ENCODE measurements around the gene CLCF1.

CLCF1 gene

DNA sequence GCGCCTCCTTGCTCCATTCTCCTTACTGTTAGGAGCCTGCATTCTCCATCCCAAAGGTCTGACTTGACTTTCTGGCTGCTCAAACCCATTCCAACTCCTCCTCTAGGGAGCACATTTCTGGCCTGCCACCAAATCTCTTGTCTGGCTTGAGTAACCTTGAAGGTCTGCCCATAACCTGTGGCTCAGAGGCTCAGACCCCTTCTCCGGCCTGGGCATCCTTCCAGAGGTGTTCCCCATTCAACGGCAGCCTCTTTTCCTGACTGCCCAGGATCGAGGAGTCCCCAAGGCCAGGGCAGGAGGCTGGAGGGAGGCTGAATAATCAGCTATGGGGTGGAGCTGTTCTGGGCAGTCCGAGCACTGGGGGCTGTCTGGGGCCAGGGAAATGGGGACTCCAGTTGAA, 20.6 kb upstream of the CLCF1 start:
- DNase-seq, result no peak

DNA sequence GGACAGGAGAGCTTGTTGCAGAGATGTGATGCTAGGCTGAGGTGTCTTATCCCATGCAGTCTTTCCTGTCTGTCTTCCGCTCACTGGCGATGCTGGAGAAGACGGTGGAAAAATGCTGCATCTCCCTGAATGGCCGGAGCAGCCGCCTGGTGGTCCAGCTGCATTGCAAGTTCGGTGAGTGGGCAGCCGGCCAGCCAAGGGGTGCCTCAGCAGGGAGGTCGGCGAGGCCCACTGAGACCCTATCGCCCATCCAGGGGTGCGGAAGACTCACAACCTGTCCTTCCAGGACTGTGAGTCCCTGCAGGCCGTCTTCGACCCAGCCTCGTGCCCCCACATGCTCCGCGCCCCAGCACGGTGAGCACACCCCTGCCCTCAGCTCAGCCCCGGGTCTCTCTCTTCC, 20.0 kb upstream of the CLCF1 start:
- DNase-seq, result no peak

- DNase-seq, result no peak
Measured at GRCh38 chr11:67392183-67392715, 18.9 kb upstream of the CLCF1 start.

GRCh38 chr11:67391304-67392182, 18.1 kb upstream of the CLCF1 start, which contains the start of gene RAD9A:
Gene RAD9A, plus strand, starts transcription at chr11:67391986. Its CDS starts 59 bp downstream, at chr11:67392045.
- DNase-seq, result peak; percentile 94

DNA sequence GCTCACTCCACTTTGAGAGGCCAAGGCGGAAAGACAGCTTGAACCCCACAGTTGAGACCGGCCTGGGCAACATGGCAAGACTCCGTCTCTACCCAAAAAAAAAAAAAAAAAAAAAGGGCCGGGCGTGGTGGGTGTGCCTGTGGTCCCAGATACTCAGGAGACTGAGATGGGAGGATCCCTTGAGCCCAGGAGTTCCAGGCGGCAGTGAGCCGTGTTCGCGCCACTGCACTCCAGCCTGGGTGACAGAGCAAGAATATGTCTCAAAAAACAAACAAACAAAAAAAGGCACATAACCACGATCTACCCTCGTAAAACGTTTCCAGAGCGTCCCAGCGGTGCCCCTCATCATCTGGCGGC, 17.5 kb upstream of the CLCF1 start:
- DNase-seq, result no peak

- DNase-seq, result peak; percentile 47
Measured at GRCh38 chr11:67389477-67389876, 16.1 kb upstream of the CLCF1 start.

DNA sequence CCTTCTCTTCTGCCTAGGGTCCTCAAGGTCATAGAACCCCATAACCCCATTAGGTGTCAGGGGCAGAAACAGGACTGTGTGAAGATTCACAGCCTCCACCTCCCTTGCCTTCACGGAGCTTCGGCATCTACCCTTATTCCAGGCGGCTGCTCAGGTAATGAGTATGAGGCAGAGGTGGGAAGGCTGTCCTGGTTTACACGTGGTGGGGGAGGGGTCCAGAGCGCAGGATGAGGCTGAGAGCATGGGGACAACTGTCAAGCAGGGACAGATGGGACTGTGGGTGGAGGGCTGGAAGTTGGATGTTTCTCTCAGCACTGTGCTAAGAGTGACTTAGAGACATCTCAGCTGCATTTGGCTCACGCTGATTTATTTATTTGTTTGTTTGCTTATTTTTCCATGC, 14.1 kb upstream of the CLCF1 start:
- no peak for DNase-seq

GRCh38 chr11:67387069-67387468, 13.7 kb upstream of the CLCF1 start:
- no peak for DNase-seq

GRCh38 chr11:67384851-67385366, 11.5 kb upstream of the CLCF1 start:
- DNase-seq, result no peak

DNA sequence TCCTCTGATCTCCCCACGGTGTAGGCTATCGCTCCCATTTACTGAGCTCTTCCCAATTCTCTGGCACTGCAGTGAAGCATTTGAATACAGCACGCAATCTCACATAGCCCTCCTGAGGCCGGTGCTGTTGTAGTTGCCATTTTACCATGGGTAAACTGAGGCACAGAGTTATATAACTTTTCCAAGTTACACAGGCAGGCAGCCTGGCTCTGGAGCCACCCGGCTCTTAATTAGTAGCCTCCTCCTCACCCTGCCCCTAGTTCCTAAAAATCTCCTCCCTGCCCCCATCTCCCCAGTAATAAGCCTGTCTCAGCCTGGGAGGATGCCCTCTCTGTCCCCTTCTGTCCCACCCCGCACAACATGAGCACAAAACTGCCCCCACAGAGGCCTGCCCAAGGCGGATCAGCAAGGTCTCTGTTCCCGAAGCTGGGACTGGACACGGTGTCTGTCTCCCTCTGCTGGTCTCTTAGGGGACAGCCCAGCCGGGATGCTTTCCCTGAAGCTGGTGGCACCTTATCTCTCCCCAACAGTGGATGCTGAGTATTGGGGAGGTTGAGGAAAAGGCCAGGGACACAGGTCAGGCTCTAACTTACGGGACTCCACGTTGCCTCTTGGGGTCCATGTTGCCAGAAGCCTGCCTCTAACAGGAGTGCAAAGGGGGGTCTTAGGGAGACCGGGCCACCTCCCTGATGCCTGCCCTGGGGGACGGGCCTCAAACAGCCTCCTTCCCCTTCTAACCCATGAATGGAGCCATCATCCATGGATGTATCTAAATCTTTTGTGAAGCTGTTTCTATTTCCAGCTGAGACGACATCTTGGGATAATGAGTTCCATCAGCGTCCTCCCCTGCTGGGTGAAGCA, 9.1 kb upstream of the CLCF1 start:
- DNase-seq, result peak; percentile 85

DNA sequence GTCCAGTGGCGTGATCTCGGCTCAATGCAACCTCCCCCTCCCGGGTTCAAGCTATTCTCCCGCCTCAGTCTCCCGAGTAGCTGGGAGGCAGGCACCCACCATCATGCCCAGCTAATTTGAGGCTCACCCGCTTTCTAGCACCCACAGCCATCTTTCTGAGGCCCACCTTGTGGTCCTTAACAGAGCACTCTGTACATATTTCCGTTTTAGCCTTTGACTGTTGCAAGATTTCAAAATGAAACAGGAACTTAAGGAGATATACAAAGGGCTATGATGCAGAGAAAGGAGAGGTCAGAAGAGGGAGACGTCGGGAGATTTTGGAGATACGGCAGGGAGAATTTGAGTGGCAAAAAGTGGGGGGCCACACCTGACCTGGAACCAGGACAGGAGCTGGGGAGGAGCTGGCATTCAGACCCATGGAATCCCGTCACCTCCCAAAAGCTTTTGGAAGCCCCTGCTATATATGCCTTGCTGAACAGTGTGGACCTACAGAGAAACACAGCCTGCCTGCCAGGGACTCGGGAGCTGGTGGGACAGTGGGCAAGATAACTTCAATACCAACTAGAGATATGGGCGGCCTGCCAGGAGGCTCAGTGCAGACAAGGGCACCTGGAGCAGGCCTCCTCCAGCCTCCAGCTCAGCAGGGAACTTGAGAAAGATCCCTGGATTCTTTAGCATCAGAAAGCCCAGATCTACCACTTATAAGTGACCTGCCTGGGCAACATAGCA, 8.0 kb upstream of the CLCF1 start:
- no peak for DNase-seq

- DNase-seq, result no peak
Measured at GRCh38 chr11:67379061-67380058, 6.0 kb upstream of the CLCF1 start.

- no peak for DNase-seq
Measured at GRCh38 chr11:67378544-67378943, 5.1 kb upstream of the CLCF1 start.

GRCh38 chr11:67376873-67377808, 3.7 kb upstream of the CLCF1 start:
- DNase-seq, result no peak

DNA sequence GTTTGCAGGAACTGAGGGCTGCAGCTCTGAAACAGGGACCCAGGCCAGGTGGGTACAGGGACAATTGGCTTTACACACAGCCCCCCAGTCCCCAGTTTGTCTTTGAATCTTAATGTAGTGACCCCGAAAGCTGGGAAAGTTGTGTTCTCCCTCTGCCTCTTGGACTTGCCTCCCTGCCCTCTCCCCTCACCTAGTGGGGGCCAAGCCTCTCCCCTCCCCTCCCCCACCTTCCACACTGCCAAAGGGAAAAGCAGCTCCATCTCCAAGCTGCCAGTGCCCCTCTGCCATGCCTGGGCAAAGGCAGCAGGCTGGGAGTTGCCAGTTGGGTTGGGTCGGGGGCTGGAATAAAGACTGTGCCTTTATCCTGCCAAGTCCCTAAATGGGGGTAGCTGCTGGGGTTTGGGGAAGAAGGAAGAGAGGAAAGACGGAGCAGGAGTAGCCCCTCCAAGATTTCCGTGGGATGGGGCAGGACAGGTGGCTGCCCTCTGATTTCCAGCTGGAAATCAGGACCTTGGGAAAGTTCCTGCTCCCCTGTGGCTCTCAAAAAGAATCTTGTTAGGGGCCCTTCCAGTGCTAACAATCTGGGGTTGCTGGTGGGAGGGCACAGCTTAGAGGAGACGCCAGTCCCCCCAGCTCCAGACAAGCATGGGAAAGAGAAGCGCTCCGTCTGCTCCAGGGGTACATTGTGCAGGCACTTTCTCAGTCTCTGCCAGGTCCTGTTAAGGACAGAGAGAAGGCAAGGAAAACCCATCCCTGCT, 2.8 kb upstream of the CLCF1 start:
- DNase-seq, result no peak

DNA sequence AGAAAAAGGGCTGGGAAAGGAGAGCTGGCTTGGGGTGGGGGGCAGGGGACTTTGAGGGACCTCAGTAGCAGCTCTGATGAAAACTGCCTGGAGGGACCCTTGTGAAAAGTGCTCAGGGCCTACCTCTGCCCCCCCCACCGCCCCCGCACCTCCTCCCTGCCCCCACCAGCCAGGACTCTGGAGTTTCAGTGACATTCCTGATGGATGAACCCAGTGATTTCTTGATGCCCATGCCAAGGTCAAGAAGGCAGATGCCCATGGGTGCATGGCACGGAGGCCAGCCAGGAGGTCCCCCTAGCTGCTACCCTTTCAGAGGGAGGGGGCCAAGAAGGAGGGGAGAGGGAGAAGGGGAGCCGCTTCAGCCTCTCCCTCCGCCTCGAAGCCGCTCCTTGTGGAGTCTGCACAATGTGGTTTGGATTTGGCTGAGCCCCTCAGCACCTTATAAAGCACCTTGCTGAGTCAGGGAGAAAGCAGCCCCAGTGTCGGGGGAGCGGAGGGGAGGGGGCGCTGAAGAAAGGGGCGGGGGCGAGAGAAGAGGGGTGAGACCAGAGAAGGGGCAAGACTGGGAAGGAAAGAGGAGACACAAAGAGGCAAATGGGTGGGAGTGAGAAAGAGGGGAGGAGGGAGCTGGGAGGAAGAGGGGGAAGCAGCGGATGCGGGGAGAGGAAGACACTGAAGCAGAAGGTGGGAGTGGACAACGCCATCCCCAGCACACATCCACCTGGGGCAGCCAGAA, 2.1 kb upstream of the CLCF1 start:
- DNase-seq, result no peak

- DNase-seq, result no peak
Measured at GRCh38 chr11:67374571-67375281, 1.3 kb upstream of the CLCF1 start.

All from activated CD4-positive, alpha-beta T cell treated with anti-CD3 and anti-CD28 coated beads, Interleukin-2, amount 50 U/mL, for 16 hours (primary cell).